Stimulated activated CD4-positive, alpha-beta T cell treated with anti-CD3 and anti-CD28 coated beads, TNF-alpha, amount 100 ng/mL, for 4 hours (primary cell): ENCODE results near the gene SPN.
"Not testable (repeated sequence)": the region's sequence is repeated elsewhere in the genome, so short reads cannot be mapped to it uniquely, and the experiment has no call there.

Experiments
- DNase-seq, 3 experiments: peaks; one replicate each; pipeline ENCODE4 v3.0.0-alpha.2; 2020; ENCODE audit warnings: low read depth in 3 of 3

SPN gene

GRCh38 chr16:29701214-29701555, 38.1 kb downstream of the SPN start:
- DNase-seq: no peak

GRCh38 chr16:29702269-29702668, 39.2 kb downstream of the SPN start:
- no peak for DNase-seq

GRCh38 chr16:29705030-29705429, 42.0 kb downstream of the SPN start:
- DNase-seq: no peak

GRCh38 chr16:29707160-29707559, 44.1 kb downstream of the SPN start:
- DNase-seq: not testable (repeated sequence)

GRCh38 chr16:29708917-29709600, 46.0 kb downstream of the SPN start:
- no peak for DNase-seq

- not testable (repeated sequence) for DNase-seq
Measured at GRCh38 chr16:29709657-29710056, 46.6 kb downstream of the SPN start.

- no peak for DNase-seq
Measured at GRCh38 chr16:29710227-29711219, 47.5 kb downstream of the SPN start.

GRCh38 chr16:29712809-29713208, 49.8 kb downstream of the SPN start:
- no peak for DNase-seq

GRCh38 chr16:29714396-29714795, 51.3 kb downstream of the SPN start:
- no peak for DNase-seq

- DNase-seq: no peak
Measured at GRCh38 chr16:29714972-29715371, 51.9 kb downstream of the SPN start.

GRCh38 chr16:29717113-29717512, 54.1 kb downstream of the SPN start:
- DNase-seq: no peak

GRCh38 chr16:29719063-29719462, 56.0 kb downstream of the SPN start:
- no peak for DNase-seq
